ENCODE measurements around the gene YPEL2. TPM values are rescaled to one million over a fixed set of nuclear protein-coding genes. Genes with fewer than 3 reads are reported as not detected.

Gene YPEL2
- total RNA-seq, 2 experiments from 2014 or later: 0.88 to 3.1 TPM

DNA sequence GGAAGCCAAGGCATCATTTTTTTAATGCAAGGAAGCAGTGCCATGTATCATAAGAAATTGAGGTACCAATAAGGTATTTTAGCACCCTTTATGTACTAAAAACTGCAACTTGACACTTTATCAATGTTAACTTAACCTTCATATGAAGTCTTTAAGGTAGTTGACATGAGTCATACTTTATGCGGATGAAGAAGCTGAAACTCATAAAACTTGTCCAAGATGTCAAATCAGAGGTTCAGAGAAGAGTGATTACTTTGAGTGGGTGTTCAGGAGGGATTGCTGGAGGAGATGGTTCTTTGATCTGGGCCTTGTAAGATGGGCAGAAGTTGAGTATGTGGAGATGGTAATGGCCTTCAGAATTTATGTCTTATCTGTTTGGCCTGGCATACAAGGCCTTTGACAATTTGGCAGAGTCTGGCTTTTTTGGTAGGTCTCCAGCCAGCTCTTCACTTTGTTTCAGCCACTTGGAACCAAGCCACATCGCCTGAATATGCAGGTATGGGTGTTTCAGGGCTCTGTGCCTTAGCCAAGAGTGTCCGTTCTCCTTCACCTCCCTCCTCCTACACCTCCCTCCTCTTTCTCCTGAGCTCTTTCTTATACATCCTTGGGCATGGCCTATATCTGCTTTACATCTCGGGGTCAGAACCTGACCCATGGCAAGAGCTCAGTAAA is 23.7 kb downstream of the YPEL2 start:
- no peaks in the 10 kb centered on the region; the same call in 1 of the 2 replicates for H3K36me3 ChIP-seq (ENCODE audit: insufficient read depth, low read length)
- no peak for TF ChIP-seq EZH2phosphoT487 (IDR thresholded peaks at IDR 0.05; ENCODE audit: borderline replicate concordance, low read depth, low read length)
- no peaks in the 10 kb centered on the region for H3K79me2 ChIP-seq (ENCODE audit: insufficient read depth, low read depth, low read length)
- no peaks in the 10 kb centered on the region for H4K20me1 ChIP-seq (ENCODE audit: insufficient read depth, low read length)
- no peak overlapping the region for H3K4me2 ChIP-seq (ENCODE audit: low read length)
- H3K4me1 ChIP-seq (ENCODE audit: insufficient read depth, low read length, poor library complexity, severe bottlenecking): peaks cover 23% of the 10 kb centered on the region
- H2AFZ ChIP-seq (ENCODE audit: low read length): no peak overlapping the region
- CTCF ChIA-PET (ENCODE audit: unreplicated experiment): no interaction called here
- POLR2A ChIA-PET: interaction anchor here (0.7 to 2.0 kb wide), 2 partner anchors 19 to 1998 kb away, joined by 4 to 7 read pairs; no protein-coding TSS in a partner anchor
- no peak overlapping the region for H3K4me3 ChIP-seq (ENCODE audit: low read depth, low read length, poor library complexity, severe bottlenecking)
- no peaks in the 10 kb centered on the region for H3K9me3 ChIP-seq (ENCODE audit: low read length)
- no peak overlapping the region for H3K27ac ChIP-seq (ENCODE audit: low read depth, low read length, poor library complexity, severe bottlenecking)
- no peak for DNase-seq (ENCODE audit: low spot score)
- no peaks in the 10 kb centered on the region for H3K9me2 ChIP-seq (ENCODE audit: insufficient read depth, low read length)
- intact Hi-C loops (cut with micrococcal nuclease; ENCODE audit: unreplicated experiment): no loop called here
- BruUV-seq (replicated peaks): no TSS peak

GRCh38 chr17:59355702-59356325 is 24.4 kb downstream of the YPEL2 start:
- H3K4me1 ChIP-seq (ENCODE audit: insufficient read depth, low read length, poor library complexity, severe bottlenecking): peaks cover 25% of the 10 kb centered on the region
- ChIA-PET CTCF (ENCODE audit: unreplicated experiment) (interaction anchor here (0.6 kb wide), 1 partner anchor 28 kb away, joined by 4 read pairs; no protein-coding TSS in a partner anchor), POLR2A (interaction anchor here (1.1 to 2.0 kb wide), 2 partner anchors 10 to 20 kb away, joined by 3 to 7 read pairs; no protein-coding TSS in a partner anchor)
- intact Hi-C loops (cut with micrococcal nuclease; ENCODE audit: unreplicated experiment): no loop called here
- H4K20me1 ChIP-seq (ENCODE audit: insufficient read depth, low read length): no peaks in the 10 kb centered on the region
- H3K27ac ChIP-seq (ENCODE audit: low read depth, low read length, poor library complexity, severe bottlenecking): no peak overlapping the region
- no peak overlapping the region for H3K4me3 ChIP-seq (ENCODE audit: low read depth, low read length, poor library complexity, severe bottlenecking)
- BruUV-seq (replicated peaks): no TSS peak
- no peaks in the 10 kb centered on the region for H3K9me2 ChIP-seq (ENCODE audit: insufficient read depth, low read length)
- no peak overlapping the region for H3K4me2 ChIP-seq (ENCODE audit: low read length)
- DNase-seq (ENCODE audit: low spot score): no peak
- TF ChIP-seq, protein P1, sequence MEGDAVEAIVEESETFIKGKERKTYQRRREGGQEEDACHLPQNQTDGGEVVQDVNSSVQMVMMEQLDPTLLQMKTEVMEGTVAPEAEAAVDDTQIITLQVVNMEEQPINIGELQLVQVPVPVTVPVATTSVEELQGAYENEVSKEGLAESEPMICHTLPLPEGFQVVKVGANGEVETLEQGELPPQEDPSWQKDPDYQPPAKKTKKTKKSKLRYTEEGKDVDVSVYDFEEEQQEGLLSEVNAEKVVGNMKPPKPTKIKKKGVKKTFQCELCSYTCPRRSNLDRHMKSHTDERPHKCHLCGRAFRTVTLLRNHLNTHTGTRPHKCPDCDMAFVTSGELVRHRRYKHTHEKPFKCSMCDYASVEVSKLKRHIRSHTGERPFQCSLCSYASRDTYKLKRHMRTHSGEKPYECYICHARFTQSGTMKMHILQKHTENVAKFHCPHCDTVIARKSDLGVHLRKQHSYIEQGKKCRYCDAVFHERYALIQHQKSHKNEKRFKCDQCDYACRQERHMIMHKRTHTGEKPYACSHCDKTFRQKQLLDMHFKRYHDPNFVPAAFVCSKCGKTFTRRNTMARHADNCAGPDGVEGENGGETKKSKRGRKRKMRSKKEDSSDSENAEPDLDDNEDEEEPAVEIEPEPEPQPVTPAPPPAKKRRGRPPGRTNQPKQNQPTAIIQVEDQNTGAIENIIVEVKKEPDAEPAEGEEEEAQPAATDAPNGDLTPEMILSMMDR (conservative IDR thresholded peaks at IDR 0.05; ENCODE audit: low read length): no peak
- no peak for TF ChIP-seq EZH2phosphoT487 (IDR thresholded peaks at IDR 0.05; ENCODE audit: borderline replicate concordance, low read depth, low read length)
- no peaks in the 10 kb centered on the region; the same call in 1 of the 2 replicates for H3K36me3 ChIP-seq (ENCODE audit: insufficient read depth, low read length)
- no peaks in the 10 kb centered on the region for H3K79me2 ChIP-seq (ENCODE audit: insufficient read depth, low read depth, low read length)
- H2AFZ ChIP-seq (ENCODE audit: low read length): no peak overlapping the region
- no peaks in the 10 kb centered on the region for H3K9me3 ChIP-seq (ENCODE audit: low read length)

DNA sequence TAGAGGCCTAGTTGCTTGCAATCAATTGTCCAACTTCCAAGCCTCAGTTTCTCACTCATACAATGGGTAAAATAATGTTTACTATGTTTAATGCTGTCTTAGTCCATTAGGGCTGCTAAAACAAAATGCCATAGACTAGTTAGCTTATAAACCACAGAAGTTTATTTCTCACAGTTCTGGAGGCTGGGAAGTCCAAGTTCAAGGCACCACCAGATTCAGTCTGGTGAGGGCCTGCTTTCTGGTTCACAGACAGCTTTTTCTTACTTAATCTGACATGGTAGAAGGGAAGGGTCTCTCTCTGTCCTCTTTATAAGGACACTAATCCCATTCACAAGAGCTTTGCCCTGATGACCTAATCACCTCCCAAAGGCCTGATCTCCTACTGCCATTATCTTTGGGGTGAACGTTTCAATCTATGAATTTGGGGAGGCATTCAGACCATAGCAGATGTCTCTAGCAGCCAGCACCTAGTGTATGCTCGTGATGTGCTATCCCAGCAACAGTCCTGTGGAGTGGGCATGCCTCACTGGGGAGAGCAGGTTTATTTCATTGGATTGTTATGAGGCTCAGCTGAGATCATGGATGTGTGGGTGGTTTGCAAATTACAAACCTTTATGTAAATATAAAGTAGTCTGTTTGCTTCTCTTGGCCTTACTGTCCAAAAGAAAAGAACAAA is 25.2 kb downstream of the YPEL2 start:
- peaks cover 28% of the 10 kb centered on the region for H3K4me1 ChIP-seq (ENCODE audit: insufficient read depth, low read length, poor library complexity, severe bottlenecking)
- no peaks in the 10 kb centered on the region for H3K79me2 ChIP-seq (ENCODE audit: insufficient read depth, low read depth, low read length)
- no peak overlapping the region for H2AFZ ChIP-seq (ENCODE audit: low read length)
- no peak for TF ChIP-seq EZH2phosphoT487 (IDR thresholded peaks at IDR 0.05; ENCODE audit: borderline replicate concordance, low read depth, low read length)
- TF ChIP-seq, protein P1 (conservative IDR thresholded peaks at IDR 0.05; ENCODE audit: low read length): no peak
- H3K27ac ChIP-seq (ENCODE audit: low read depth, low read length, poor library complexity, severe bottlenecking): no peak overlapping the region
- POLR2A ChIA-PET: interaction anchor here (1.1 kb wide), 1 partner anchor 9 kb away, joined by 3 read pairs; no protein-coding TSS in a partner anchor
- CTCF ChIA-PET (ENCODE audit: unreplicated experiment): no interaction called here
- H3K9me2 ChIP-seq (ENCODE audit: insufficient read depth, low read length): no peaks in the 10 kb centered on the region
- BruUV-seq (replicated peaks): no TSS peak
- no peaks in the 10 kb centered on the region for H3K9me3 ChIP-seq (ENCODE audit: low read length)
- no peak for DNase-seq (ENCODE audit: low spot score)
- no peak overlapping the region for H3K4me2 ChIP-seq (ENCODE audit: low read length)
- no peaks in the 10 kb centered on the region; the same call in 1 of the 2 replicates for H3K36me3 ChIP-seq (ENCODE audit: insufficient read depth, low read length)
- H4K20me1 ChIP-seq (ENCODE audit: insufficient read depth, low read length): no peaks in the 10 kb centered on the region
- no peak overlapping the region for H3K4me3 ChIP-seq (ENCODE audit: low read depth, low read length, poor library complexity, severe bottlenecking)
- intact Hi-C loops (cut with micrococcal nuclease; ENCODE audit: unreplicated experiment): no loop called here

Measured in OCI-LY7 (cell line).